Measurements from ENCODE around the gene SLC6A2.

The SLC6A2 gene

GRCh38 chr16:55640701-55641327 is 15.0 kb upstream of the SLC6A2 start:
- Mint-ChIP-seq H3K4me1 (no peaks in the 10 kb centered on the region), H3K9me3 (no peaks in the 10 kb centered on the region), H3K36me3 (no peaks in the 10 kb centered on the region), H3K27ac (no peak overlapping the region), H3K27me3 (peaks cover 3% of the 10 kb centered on the region), H3K4me3 (no peak overlapping the region)

- H3K4me1 Mint-ChIP-seq = no peaks in the 10 kb centered on the region
Measured at GRCh38 chr16:55641430-55642056, 14.2 kb upstream of the SLC6A2 start.

GRCh38 chr16:55642611-55643010 is 13.2 kb upstream of the SLC6A2 start:
- no peaks in the 10 kb centered on the region for H3K36me3 Mint-ChIP-seq
- no peaks in the 10 kb centered on the region for H3K4me1 Mint-ChIP-seq
- peaks cover 3% of the 10 kb centered on the region for H3K27me3 Mint-ChIP-seq
- H3K27ac Mint-ChIP-seq = no peak overlapping the region
- no peak overlapping the region for H3K4me3 Mint-ChIP-seq
- H3K9me3 Mint-ChIP-seq = no peaks in the 10 kb centered on the region

More at GRCh38 chr16:55641430-55642056, 14.2 kb upstream of the SLC6A2 start:
- Mint-ChIP-seq H3K36me3 (no peaks in the 10 kb centered on the region), H3K9me3 (no peaks in the 10 kb centered on the region), H3K27me3 (peaks cover 3% of the 10 kb centered on the region), H3K27ac (no peak overlapping the region), H3K4me3 (no peak overlapping the region)

GRCh38 chr16:55643161-55643970 is 12.4 kb upstream of the SLC6A2 start:
- no peaks in the 10 kb centered on the region for H3K27me3 Mint-ChIP-seq
- H3K9me3 Mint-ChIP-seq = no peaks in the 10 kb centered on the region
- H3K27ac Mint-ChIP-seq = no peak overlapping the region
- H3K36me3 Mint-ChIP-seq = no peaks in the 10 kb centered on the region
- no peak overlapping the region for H3K4me3 Mint-ChIP-seq
- no peaks in the 10 kb centered on the region for H3K4me1 Mint-ChIP-seq

- Mint-ChIP-seq H3K36me3 (no peaks in the 10 kb centered on the region), H3K4me1 (no peaks in the 10 kb centered on the region), H3K27me3 (peaks cover 2% of the 10 kb centered on the region), H3K9me3 (no peaks in the 10 kb centered on the region), H3K4me3 (no peak overlapping the region), H3K27ac (no peak overlapping the region)
Measured at GRCh38 chr16:55645986-55646385, 9.8 kb upstream of the SLC6A2 start.

- H3K4me1 Mint-ChIP-seq = no peaks in the 10 kb centered on the region
- peaks cover 2% of the 10 kb centered on the region for H3K27me3 Mint-ChIP-seq
- no peaks in the 10 kb centered on the region for H3K9me3 Mint-ChIP-seq
- no peak overlapping the region for H3K27ac Mint-ChIP-seq
- H3K4me3 Mint-ChIP-seq = no peak overlapping the region
- H3K36me3 Mint-ChIP-seq = no peaks in the 10 kb centered on the region
Measured at GRCh38 chr16:55647343-55647742, 8.4 kb upstream of the SLC6A2 start.

- Mint-ChIP-seq H3K27me3 (peaks cover 2% of the 10 kb centered on the region), H3K27ac (no peak overlapping the region), H3K4me1 (no peaks in the 10 kb centered on the region), H3K9me3 (no peaks in the 10 kb centered on the region), H3K4me3 (no peak overlapping the region), H3K36me3 (no peaks in the 10 kb centered on the region)
Measured at GRCh38 chr16:55647798-55648197, 8.0 kb upstream of the SLC6A2 start.

- H3K27me3 Mint-ChIP-seq = peaks cover 6% of the 10 kb centered on the region
- H3K4me3 Mint-ChIP-seq = no peak overlapping the region
- H3K27ac Mint-ChIP-seq = no peak overlapping the region
- H3K36me3 Mint-ChIP-seq = no peaks in the 10 kb centered on the region
- H3K4me1 Mint-ChIP-seq = no peaks in the 10 kb centered on the region
- no peaks in the 10 kb centered on the region for H3K9me3 Mint-ChIP-seq
Measured at GRCh38 chr16:55651841-55652824, 3.7 kb upstream of the SLC6A2 start.

- no peak overlapping the region for H3K4me3 Mint-ChIP-seq
- H3K27me3 Mint-ChIP-seq = peaks cover 6% of the 10 kb centered on the region
- no peaks in the 10 kb centered on the region for H3K36me3 Mint-ChIP-seq
- no peaks in the 10 kb centered on the region for H3K9me3 Mint-ChIP-seq
- H3K4me1 Mint-ChIP-seq = no peaks in the 10 kb centered on the region
- H3K27ac Mint-ChIP-seq = no peak overlapping the region
Measured at GRCh38 chr16:55653106-55653505, 2.7 kb upstream of the SLC6A2 start.

GRCh38 chr16:55655381-55655896 is 349 bp upstream of the SLC6A2 start:
- Mint-ChIP-seq H3K9me3 (no peaks in the 10 kb centered on the region), H3K27ac (no peak overlapping the region), H3K4me3 (no peak overlapping the region), H3K36me3 (no peaks in the 10 kb centered on the region), H3K27me3 (peaks cover 6% of the 10 kb centered on the region), H3K4me1 (no peaks in the 10 kb centered on the region)

- no peak overlapping the region for H3K27ac Mint-ChIP-seq
- no peaks in the 10 kb centered on the region for H3K9me3 Mint-ChIP-seq
- peaks cover 4% of the 10 kb centered on the region for H3K27me3 Mint-ChIP-seq
- H3K4me1 Mint-ChIP-seq = no peaks in the 10 kb centered on the region
- H3K4me3 Mint-ChIP-seq = no peak overlapping the region
- H3K36me3 Mint-ChIP-seq = no peaks in the 10 kb centered on the region
Measured at GRCh38 chr16:55656691-55657092, 904 bp downstream of the SLC6A2 start.

- Mint-ChIP-seq H3K36me3 (no peaks in the 10 kb centered on the region), H3K9me3 (no peaks in the 10 kb centered on the region), H3K4me3 (no peak overlapping the region), H3K27me3 (peaks cover 4% of the 10 kb centered on the region), H3K27ac (no peak overlapping the region), H3K4me1 (no peaks in the 10 kb centered on the region)
Measured at GRCh38 chr16:55657616-55658015, 1.8 kb downstream of the SLC6A2 start.

- Mint-ChIP-seq H3K27me3 (peaks cover 4% of the 10 kb centered on the region), H3K27ac (no peak overlapping the region), H3K9me3 (peaks cover 6% of the 10 kb centered on the region), H3K4me3 (no peak overlapping the region), H3K4me1 (no peaks in the 10 kb centered on the region), H3K36me3 (no peaks in the 10 kb centered on the region)
Measured at GRCh38 chr16:55658898-55659420, 3.2 kb downstream of the SLC6A2 start.

GRCh38 chr16:55660026-55660425 is 4.2 kb downstream of the SLC6A2 start:
- H3K27ac Mint-ChIP-seq = no peak overlapping the region
- peaks cover 6% of the 10 kb centered on the region for H3K9me3 Mint-ChIP-seq
- H3K36me3 Mint-ChIP-seq = no peaks in the 10 kb centered on the region
- no peaks in the 10 kb centered on the region for H3K4me1 Mint-ChIP-seq
- peaks cover 4% of the 10 kb centered on the region for H3K27me3 Mint-ChIP-seq
- H3K4me3 Mint-ChIP-seq = no peak overlapping the region

GRCh38 chr16:55660828-55661227 is 5.0 kb downstream of the SLC6A2 start:
- Mint-ChIP-seq H3K9me3 (peaks cover 6% of the 10 kb centered on the region), H3K36me3 (no peaks in the 10 kb centered on the region), H3K27me3 (peaks cover 4% of the 10 kb centered on the region), H3K4me1 (no peaks in the 10 kb centered on the region), H3K27ac (no peak overlapping the region), H3K4me3 (no peak overlapping the region)

Data from activated naive CD4-positive, alpha-beta T cell treated with anti-CD3 and anti-CD28 coated beads, Interleukin-2, amount 50 U/mL, for 24 hours (primary cell).